CD4-positive, alpha-beta T cell (primary cell): ENCODE measurements around the gene ENG. TPM values are rescaled to one million over a fixed set of nuclear protein-coding genes. Genes with fewer than 3 reads are reported as not detected.

ENCODE experiments used
- ATAC-seq: fragments of 200-7000 bp; cut with Tn5 transposase; one replicate; pipeline ENCODE4 v1.10.0; 2022; ENCODE audit warnings: mild to moderate bottlenecking; ENCODE audit not compliant: poor library complexity
- CTCF ChIA-PET: fragments of 350-600 bp; sonication (Branson Sonifier 250); formaldehyde crosslinking; loops from one replicate; lab custom pipeline; 2021; ENCODE audit warnings: antibody characterized with exemption, inconsistent platforms; lab: Charles Lee
- POLR2A ChIA-PET: fragments of 350-600 bp; sonication (Branson Sonifier 250); formaldehyde crosslinking; loops from one replicate; lab custom pipeline; 2021; ENCODE audit warnings: antibody characterized with exemption, inconsistent platforms; lab: Charles Lee
- DNase-seq, 14 experiments: peaks; one replicate each; pipeline ENCODE4 v3.0.0-alpha.2; 2013 to 2020; ENCODE audit warnings: mixed read lengths in 2 of 14
- H3K27ac ChIP-seq, 2 donors: one replicate each; pipeline versions ENCODE4 v1.5.1 to v1.7.0; 2013; ENCODE audit warnings: low read length in 2 of 2, low read depth in 1 of 2, mild to moderate bottlenecking in 1 of 2
- H3K27me3 ChIP-seq, 2 experiments: 1 replicate in 1 of 2; 2 replicates in 1 of 2; pipeline versions ENCODE4 v1.6.1 to v1.7.0; 2013; ENCODE audit warnings: low read length in 2 of 2, control low read depth in 1 of 2, mild to moderate bottlenecking in 1 of 2, moderate library complexity in 1 of 2; ENCODE audit not compliant: insufficient read depth in 2 of 2, control insufficient read depth in 1 of 2
- H3K36me3 ChIP-seq: one replicate; pipeline ENCODE4 v1.6.1; 2013; ENCODE audit warnings: low read length, control low read depth; ENCODE audit not compliant: insufficient read depth
- H3K4me1 ChIP-seq: one replicate; pipeline ENCODE4 v1.6.1; 2013; ENCODE audit warnings: low read length, control low read depth; ENCODE audit not compliant: insufficient read depth
- H3K4me3 ChIP-seq: one replicate; pipeline ENCODE4 v1.5.1; 2013; ENCODE audit warnings: mild to moderate bottlenecking, low read length, moderate library complexity
- H3K9me3 ChIP-seq, 2 experiments: 1 replicate in 1 of 2; 2 replicates in 1 of 2; pipeline versions ENCODE4 v1.6.1 to v1.7.0; 2013; ENCODE audit warnings: low read length in 2 of 2, mild to moderate bottlenecking in 2 of 2, control low read depth in 1 of 2, moderate library complexity in 1 of 2; ENCODE audit not compliant: control insufficient read depth in 1 of 2, insufficient read depth in 1 of 2
- H3K27ac Mint-ChIP-seq: one replicate; pipeline ENCODE4 v1.8.0; 2020; ENCODE audit warnings: mixed read lengths
- H3K27me3 Mint-ChIP-seq: one replicate; pipeline ENCODE4 v1.8.0; 2021; ENCODE audit warnings: mixed read lengths
- H3K36me3 Mint-ChIP-seq: one replicate; pipeline ENCODE4 v1.8.0; 2021; ENCODE audit warnings: low read depth, mixed read lengths
- H3K4me1 Mint-ChIP-seq: one replicate; pipeline ENCODE4 v1.8.0; 2021; ENCODE audit warnings: low read depth, mixed read lengths
- H3K4me3 Mint-ChIP-seq: one replicate; pipeline ENCODE4 v1.8.0; 2020; ENCODE audit warnings: mild to moderate bottlenecking, mixed read lengths
- H3K9me3 Mint-ChIP-seq: one replicate; pipeline ENCODE4 v1.8.0; 2020; ENCODE audit warnings: mixed read lengths
- intact Hi-C, 2 experiments: fragments of 100-400 bp; cut with DNase I in 1 of 2; cut with micrococcal nuclease in 1 of 2; formaldehyde crosslinking; loops; one replicate each; pipeline versions ENCODE4 v1.15.1 to v1.9.0; 2023 to 2025; cut with DNase I, micrococcal nuclease
- total RNA-seq, 174 experiments: library from RNA in 2 of 174; stranded (reverse) in 2 of 174; gene quantifications; one replicate each; pipeline ENCODE4 v1.2.3 and lab custom pipeline; 2021 to 2026
- TF ChIP-seq, protein P1 (sequence below): fragments of 200-600 bp; IDR thresholded peaks from one replicate; pipeline ENCODE4 v1.8.0; 2022; ENCODE audit warnings: antibody characterized with exemption, mild to moderate bottlenecking

The ENG gene
- total RNA-seq, 2 experiments from 2014 or later, result 2.5 to 2.6 TPM

DNA sequence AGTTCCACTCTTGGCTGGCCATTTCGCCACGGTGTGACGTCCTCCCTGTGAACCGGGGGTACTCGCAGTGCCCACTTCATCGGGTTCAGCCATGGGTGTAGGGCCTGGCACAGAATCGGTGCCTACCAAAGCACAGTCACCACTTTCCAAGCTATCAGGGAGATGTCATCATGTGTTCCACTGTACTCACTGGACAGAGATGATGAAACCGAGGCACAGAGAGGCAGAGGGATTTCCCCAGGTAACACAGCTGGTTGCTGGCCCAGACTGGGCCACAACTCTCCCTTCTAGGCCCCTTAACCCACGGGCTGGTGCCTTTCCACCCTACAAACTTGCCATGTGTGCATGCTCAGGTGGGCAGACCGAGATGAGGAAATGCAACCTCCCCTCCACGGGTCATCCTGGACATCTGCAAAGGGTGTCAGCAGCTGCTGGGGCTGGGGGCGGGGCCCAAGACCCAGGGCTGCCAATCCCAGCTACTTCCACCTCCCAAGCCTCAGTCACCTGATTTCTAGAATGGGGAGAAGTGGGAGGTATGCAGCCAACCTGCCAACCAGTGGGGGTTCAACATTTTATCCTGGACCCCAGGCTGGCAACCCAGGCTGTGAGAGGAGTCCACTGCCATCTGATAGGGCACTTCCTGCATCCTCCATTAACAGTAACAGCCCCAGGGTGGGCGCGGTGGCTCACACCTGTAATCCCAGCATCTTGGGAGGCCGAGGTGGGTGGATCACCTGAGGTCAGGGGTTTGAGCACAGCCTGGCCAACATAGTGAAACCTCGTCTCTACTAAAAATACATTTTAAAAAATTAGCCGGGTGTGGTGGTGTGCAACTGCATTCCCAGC lies 75.1 kb downstream of the ENG start:
- H3K27me3 ChIP-seq, result no peaks in the 10 kb centered on the region
- CTCF ChIA-PET, result interaction anchor here (0.6 to 3.4 kb wide), 3 partner anchors 45 to 142 kb away, joined by 3 to 17 read pairs (median 3); partner anchors contain the start of gene TOR2A
- peak; percentile 9 for ATAC-seq
- TF ChIP-seq, protein P1, sequence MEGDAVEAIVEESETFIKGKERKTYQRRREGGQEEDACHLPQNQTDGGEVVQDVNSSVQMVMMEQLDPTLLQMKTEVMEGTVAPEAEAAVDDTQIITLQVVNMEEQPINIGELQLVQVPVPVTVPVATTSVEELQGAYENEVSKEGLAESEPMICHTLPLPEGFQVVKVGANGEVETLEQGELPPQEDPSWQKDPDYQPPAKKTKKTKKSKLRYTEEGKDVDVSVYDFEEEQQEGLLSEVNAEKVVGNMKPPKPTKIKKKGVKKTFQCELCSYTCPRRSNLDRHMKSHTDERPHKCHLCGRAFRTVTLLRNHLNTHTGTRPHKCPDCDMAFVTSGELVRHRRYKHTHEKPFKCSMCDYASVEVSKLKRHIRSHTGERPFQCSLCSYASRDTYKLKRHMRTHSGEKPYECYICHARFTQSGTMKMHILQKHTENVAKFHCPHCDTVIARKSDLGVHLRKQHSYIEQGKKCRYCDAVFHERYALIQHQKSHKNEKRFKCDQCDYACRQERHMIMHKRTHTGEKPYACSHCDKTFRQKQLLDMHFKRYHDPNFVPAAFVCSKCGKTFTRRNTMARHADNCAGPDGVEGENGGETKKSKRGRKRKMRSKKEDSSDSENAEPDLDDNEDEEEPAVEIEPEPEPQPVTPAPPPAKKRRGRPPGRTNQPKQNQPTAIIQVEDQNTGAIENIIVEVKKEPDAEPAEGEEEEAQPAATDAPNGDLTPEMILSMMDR, result no peak
- intact Hi-C loops, result no loop called here
- Mint-ChIP-seq H3K4me3 (peak overlapping the region; percentile 96), H3K9me3 (no peaks in the 10 kb centered on the region), H3K36me3 (peaks cover 21% of the 10 kb centered on the region), H3K27ac (peak overlapping the region; percentile 97), H3K27me3 (no peaks in the 10 kb centered on the region), H3K4me1 (peaks cover 72% of the 10 kb centered on the region)
- peak overlapping the region; percentile 80 for H3K4me3 ChIP-seq
- H3K36me3 ChIP-seq, result peaks cover 3% of the 10 kb centered on the region
- peaks cover 88% of the 10 kb centered on the region for H3K4me1 ChIP-seq
- peak overlapping the region; percentile 86 to 90 for H3K27ac ChIP-seq
- POLR2A ChIA-PET, result interaction anchor here (0.7 to 2.2 kb wide), 5 partner anchors 10 to 90 kb away, joined by 3 to 16 read pairs (median 5); no protein-coding TSS in a partner anchor
- DNase-seq, result peak in 5 of 14 experiments; percentile 22 to 84 (median 65)
- H3K9me3 ChIP-seq, result no peaks in the 10 kb centered on the region

DNA sequence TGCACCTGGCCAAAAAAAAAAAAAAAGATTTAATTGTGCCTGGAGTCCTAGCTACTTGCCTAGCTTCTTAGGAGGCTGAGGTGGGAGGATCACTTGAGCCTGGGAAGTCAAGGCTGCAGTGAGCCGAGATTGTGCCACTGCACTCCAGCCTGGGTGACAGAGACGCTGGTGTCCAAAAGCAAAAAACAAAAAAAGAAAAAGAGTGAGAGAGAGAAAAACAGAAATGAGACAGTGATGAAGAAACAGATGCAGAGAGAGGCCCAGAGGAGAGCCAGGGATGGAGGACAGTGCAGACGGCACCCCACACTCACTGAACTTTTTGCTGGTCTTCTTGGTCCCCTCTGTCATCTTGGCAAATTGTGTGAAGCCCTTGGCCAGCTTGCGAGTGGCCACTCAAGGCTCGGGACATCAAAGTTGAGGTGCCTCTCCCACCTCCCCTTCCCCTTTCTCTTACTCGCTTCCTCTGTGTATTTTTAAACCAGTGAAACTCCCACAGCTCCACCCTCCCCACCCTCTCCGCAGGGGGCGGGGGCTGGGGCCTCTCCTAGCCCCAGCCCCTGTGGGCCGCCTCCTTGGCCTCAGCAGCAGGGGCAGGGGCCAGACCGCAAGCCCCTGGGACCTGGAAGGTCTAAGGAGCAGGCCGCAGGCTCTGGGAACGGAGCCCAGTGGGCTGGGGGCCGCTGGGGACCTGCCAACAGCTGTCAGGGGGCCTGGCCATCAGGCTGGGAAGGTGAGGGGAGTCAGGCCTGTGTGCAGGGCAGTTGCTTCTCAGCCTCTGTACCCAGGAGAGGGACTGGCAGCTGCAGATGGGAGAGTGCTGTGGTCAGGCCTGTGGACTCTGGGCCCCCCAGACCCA lies 76.0 kb downstream of the ENG start, which contains the start of gene SH2D3C:
Gene SH2D3C, minus strand, starts transcription at position 387 of the 856 bp plus-strand sequence. Its CDS starts 39 bp downstream, at position 348.
- POLR2A ChIA-PET, result interaction anchor here (0.6 to 2.2 kb wide), 7 partner anchors 9 to 1034 kb away, joined by 3 to 16 read pairs (median 3); no protein-coding TSS in a partner anchor
- TF ChIP-seq, protein P1, result no peak
- ATAC-seq (peak; percentile 37), DNase-seq (peak in 9 of 14 experiments; percentile 41 to 67 (median 62))
- H3K27me3 ChIP-seq, result no peaks in the 10 kb centered on the region
- intact Hi-C loops, result no loop called here
- H3K4me3 ChIP-seq, result peak within 1 kb of the TSS; percentile 80
- CTCF ChIA-PET, result interaction anchor here (0.6 to 3.4 kb wide), 3 partner anchors 44 to 143 kb away, joined by 3 to 17 read pairs (median 4); partner anchors contain the start of gene TOR2A
- no peaks in the 10 kb centered on the region for H3K9me3 ChIP-seq
- no peaks in the 10 kb centered on the region for H3K27me3 Mint-ChIP-seq
- H3K4me3 Mint-ChIP-seq, result peak within 1 kb of the TSS; percentile 96
- H3K36me3 Mint-ChIP-seq, result peaks cover 28% of the 10 kb centered on the region
- H3K9me3 Mint-ChIP-seq, result no peaks in the 10 kb centered on the region
- H3K27ac Mint-ChIP-seq, result peak within 1 kb of the TSS; percentile 97
- peak within 1 kb of the TSS; percentile 86 to 90 for H3K27ac ChIP-seq
- H3K4me1 Mint-ChIP-seq, result peaks cover 69% of the 10 kb centered on the region
- H3K36me3 ChIP-seq, result peaks cover 12% of the 10 kb centered on the region
- H3K4me1 ChIP-seq, result peaks cover 88% of the 10 kb centered on the region
